Measurements from ENCODE around the gene CCR1.
"Not testable (repeated sequence)": the region's sequence is repeated elsewhere in the genome, so short reads cannot be mapped to it uniquely, and the experiment has no call there.

CCR1 gene

DNA sequence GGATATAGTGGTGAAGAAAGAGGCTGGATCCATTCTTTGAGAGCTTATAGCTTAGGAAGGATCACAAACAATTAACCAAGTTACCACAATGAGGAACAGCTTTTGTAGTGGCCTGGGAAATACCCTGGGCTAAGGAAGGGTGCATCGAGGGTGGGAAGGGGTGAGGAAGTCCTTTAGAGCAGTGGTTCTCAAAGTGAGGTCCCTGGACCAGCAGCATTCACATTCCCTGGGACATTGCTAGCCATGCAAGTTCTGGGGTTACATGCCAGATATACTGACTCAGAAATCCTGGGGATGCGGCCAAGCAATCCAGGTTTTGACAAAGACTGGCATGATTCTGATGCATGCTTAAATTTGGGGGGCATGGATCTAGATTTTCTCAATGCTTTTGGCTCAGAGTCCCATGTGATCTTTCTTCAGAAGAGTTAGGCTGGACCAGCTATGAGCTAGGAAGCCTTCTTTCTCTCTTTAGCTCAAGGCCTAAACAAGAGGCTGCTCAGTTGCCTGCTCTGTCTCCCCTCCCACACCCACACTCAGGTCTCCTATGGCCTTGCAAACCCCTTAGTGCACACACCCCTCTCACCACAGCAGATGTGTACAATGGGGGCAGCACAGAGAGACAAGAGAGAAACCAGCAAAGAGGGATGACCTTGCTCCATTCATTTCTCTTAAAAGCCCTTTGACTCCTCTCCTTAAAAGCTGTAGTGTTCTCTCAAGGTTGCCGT lies 1.8 kb upstream of the CCR1 start:
- no peak for DNase-seq

DNA sequence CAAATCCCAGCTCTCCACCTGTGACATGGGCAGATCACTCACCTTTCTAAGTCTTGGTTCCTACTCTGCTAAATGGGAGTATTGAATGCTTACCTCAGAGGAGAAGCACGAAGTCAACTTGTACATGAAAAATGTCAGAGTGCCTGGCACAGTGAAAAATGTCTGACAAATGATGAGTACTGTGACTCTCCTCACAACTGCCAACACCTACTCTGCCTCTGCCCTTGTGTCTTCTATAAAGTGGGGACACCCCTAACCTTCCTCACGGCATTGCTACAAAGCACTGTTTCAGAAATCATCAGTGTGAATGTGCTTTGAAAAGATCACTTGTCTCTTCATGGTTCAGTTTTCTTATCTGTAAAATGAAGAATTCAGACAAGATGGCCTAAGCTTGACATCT lies 940 bp upstream of the CCR1 start:
- no peak for DNase-seq

DNA sequence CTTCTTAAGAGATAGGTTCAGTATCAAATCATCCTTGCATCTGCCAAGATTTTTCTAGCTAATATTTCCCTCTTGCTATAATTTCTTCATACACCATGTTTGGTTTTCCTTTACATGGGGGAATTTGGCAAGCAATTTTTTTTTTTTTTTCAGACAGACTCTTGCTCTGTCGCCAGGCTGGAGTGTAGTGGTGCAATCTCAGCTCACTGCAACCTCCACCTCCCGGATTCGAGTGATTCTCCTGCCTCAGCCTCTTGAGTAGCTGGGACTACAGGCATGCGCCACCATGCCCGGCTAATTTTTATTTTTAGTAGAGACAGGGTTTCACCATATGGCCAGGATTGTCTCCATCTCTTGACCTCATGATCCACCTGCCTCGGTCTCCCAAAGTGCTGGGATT lies 599 bp downstream of the CCR1 start:
- DNase-seq: not testable (repeated sequence)

DNA sequence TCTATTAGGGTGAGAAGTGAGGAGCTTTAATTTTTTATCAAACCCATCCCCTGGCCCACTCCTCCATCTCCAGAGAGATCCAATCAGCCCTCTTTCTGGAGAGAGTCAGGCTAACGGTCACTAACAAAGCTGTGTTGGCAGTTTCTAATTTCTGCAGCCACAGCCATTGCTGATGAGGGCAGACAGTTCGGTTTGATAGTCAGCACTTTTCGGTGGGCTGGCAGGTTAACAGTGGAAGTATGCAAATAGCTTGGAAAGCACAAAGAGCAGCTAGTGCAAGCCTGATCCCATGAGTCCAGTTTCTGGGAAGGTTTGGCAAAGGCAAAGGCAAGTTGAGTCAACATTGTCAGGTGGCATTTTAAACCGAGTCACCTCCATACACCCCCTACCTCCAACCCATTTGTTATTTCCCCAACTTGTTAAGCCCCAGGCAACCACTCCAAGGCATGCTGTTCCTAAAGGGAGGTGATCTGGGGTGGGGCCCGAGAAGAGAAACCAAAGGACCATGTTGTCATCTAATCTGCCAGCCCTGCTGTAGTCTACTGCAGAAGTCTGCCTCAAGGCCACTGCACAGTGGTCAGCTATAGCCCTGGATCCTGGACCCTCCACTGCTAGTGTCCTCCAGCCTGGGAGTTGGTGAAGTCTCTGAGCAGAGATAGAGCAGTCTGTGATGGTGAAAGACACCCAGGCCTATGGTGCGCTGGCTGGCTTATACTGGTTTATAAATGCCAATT lies 1.7 kb downstream of the CCR1 start:
- DNase-seq: no peak

DNA sequence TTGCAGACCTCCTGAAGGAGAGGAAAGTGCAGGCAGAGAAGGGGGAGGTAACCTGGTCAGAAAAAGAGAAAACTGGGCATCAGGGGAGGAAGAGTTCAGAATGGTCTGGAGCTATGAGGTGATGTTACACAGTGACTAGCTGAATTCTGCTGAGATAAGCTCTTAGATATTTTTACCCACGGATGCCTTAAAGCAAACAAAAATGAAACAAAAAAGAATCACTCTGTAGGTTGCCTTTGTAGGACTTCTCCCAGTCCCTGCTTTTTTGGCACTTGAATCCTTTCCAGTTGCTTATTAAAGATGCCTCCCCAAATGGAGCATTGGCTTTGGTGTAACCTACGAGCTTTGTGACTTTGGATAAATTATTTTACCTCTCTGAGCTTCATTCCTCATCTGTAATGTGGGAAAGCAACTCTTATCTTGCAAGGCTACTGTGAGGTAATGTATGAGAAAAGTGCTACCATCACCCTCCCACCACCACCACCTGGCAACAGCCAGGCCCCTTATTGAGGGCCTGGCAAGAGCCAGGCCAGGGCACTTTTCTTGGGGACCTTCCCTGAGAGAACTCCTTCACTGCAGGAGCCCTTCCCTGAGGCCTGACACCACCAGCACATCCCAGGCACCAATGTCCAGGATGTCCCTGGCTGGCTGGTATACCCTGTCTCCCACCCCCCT lies 2.7 kb downstream of the CCR1 start:
- DNase-seq: no peak

DNA sequence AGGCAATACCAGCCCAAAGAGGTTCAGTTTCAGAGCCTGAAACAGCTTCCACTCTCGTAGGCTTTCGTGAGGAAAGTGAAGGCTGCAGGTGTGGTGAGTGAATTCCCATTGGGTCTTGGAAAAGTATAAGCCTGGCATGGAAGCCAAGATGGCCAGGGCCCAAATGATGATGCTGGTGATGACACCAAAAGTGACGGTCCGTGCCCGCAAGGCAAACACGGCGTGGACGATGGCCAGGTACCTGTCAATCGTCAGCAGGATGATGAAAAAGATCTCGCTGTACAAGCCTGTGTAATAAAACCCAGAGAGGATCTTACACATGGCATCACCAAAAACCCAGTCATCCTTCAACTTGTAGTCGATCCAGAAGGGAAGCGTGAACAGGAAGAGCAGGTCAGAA lies 4.4 kb downstream of the CCR1 start:
- no peak for DNase-seq

DNA sequence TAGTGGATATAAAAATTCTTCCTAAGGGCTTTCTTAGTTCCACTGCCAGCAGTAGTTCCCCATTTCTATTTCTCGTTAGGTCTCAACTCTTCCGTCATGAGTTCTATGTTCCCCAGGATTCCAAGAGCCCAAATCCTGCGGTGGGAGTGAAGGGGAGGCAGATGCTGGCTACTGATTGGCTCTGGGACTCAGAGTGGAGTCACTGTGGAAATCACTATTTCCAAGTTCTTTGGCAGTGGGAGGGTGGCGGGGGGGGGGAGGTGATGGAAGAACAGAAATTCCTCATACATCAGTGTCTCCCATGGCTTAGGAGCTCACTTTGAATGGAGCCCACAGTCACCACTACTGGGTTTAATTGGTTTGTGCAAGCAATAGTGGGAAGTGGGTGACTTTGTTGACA lies 5.6 kb downstream of the CCR1 start:
- DNase-seq: no peak

DNA sequence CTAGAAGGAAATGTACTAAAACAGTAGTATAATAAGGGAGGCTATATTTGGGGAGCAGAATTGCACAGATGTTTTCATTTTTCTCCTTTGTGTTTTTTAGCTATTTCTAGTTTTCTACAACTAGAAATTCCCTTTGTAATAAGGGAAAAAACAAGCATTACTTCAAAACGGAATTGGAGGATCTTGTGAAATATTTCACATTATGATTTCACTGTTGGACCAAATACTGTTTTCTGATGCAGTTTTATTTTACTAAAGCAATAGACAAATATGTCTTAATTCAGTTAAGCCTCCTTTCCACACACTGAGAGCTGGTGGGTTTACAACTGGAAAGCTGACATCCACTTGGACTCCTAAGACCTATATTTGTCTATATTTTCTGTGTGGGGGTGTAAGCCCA lies 7.3 kb downstream of the CCR1 start:
- no peak for DNase-seq

DNA sequence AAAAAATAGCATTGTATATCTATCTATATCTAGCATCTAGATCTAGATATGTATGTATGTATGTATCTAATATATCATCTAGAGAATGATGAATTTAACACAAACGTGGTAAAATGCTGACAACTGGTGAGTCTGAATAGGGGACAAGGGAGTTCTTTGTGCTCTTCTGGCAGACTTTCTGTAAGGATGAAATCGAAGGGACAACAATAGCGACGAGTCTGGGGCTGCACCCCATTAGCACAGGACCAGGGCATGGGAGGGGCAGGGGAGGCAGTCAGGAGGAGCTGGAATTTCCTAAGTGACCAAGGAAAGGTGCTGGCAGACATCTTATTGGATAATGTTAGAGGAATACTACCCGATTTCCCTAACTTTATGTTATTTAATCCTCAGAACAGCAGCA lies 7.9 kb downstream of the CCR1 start:
- DNase-seq: no peak

DNA sequence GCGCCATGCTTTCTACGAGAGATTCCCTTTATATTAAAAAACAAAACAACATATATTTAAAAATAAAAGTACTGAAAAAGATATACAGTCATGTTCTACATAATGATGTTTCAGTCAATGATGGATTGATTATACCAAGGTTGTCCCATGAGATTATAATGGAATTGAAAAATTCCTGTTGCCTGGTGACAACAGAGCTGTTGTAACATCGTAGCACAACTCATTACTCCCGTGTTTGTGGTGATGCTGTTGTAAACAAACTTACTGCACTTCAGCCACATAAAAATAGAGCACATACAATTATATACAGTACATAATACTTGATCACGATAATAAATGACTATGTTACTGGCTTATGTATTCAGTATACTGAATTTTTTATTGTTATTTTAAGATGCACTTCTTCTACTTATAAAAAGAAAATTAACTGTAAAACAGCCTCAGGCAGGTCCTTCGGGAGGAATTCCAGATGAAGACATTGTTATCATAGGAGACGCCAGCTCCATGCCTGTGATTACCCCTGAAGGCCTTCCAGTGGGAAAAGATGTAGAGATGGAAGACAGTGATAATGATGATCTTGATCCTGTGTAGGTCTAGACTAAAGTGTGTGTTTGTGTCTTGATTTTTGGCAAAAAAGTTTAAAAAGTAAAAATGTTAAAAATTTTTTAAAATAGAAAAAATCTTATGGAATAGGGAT lies 11.7 kb downstream of the CCR1 start:
- DNase-seq: no peak

DNA sequence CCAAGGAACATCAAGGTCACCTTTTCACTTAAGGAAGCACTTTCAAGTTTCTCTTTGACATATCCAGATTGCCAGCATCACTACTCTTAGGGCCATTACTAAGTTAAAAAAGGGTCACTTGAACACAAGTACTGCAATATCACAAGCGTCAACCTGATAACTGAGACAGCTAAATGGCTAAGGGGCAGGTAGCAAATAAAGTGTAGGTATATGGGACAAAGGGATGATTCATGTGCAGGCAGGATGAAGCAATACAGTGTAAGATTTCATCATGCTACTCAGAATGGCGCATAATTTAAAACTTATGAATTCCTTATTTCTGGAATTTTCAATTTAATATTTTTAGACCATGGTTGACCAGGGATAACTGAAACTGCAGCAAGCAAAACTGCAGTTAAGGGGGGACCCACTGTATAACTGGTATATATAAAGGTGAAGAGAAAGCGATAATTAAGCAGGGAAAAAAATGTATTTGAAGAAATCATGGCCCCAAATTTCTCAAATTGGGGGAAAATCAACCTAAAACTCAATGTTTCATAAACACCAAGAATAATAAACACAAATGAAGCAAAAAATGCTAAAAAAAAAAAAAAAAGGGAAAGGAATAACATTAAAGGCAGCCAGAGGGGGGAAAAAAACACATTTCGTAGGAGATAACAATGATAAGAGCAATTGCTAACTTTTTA lies 13.1 kb downstream of the CCR1 start:
- DNase-seq: no peak

DNA sequence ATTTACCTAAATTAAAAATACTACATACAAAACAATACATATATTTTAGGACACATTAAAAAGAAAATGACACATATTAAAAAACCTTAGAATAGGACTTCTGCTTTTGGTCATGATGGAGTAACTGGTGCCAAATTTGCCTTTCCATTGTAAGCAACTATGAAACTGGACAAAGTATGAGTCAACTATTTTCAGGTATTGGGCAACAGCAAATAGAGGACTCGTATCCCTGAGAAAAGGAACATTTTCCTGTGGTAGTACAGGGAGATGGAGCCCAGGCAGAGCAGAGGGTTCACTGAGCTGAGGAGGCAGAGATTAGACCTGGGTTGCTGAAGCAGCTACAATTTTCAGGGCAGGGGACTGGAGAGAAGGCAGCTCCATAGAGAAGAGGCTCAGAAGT lies 14.7 kb downstream of the CCR1 start:
- DNase-seq: no peak

DNA sequence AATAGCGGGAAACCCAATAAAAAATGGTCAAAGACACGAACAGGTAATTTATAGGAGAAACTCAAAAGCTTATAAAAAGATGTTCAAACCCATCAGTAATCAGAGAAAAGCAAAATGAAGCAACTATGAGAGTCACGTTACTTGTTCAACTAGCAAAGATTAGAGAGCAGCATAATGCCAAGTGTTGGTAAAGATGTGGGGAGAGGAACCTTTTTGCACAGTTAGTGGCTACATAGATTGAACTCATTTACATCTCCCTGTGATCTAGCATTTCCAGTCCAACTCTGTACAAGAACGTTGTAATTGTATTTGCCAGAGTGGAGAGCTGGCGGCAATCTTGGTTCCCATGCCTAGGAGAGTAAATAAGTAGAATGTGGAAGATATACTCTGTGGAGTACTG lies 15.2 kb downstream of the CCR1 start:
- no peak for DNase-seq

DNA sequence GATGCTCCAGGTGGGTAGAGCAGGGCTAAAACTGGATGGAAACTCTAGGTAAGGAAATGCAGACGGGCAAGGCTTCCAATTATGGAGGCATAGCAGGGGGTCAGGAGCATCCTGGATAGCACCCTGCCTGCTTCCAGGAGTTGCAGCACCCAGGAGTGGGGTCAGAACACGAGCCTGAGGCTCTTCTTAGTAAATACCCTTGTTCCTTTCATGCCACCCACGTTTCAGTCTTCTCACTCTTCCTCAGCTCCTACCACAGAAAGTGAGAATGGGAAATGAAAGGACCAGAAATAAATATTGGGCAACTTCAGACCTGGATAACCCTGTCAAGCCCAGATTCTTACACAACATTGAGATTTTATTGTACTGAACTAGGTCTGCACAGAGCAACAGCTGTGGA lies 16.4 kb downstream of the CCR1 start:
- no peak for DNase-seq

DNA sequence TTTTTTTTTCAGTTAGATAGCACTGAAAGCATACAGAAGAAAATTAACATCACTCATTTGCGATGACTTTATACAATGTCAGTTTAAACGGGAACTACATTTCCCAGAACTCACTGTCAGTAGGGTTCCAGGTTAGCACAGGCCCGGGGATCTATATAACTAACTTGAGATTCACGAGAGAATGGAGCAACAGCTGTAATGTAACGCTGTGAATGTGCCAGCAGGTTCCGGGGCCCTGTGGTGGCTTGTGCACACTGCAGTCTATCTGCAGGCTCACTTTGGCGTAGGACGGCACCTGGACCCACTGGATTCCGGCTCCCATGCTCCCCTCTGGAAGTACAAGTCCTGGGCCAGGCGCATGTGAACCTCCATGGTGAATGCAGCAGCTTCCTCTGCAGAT lies 19.4 kb downstream of the CCR1 start:
- no peak for DNase-seq

DNA sequence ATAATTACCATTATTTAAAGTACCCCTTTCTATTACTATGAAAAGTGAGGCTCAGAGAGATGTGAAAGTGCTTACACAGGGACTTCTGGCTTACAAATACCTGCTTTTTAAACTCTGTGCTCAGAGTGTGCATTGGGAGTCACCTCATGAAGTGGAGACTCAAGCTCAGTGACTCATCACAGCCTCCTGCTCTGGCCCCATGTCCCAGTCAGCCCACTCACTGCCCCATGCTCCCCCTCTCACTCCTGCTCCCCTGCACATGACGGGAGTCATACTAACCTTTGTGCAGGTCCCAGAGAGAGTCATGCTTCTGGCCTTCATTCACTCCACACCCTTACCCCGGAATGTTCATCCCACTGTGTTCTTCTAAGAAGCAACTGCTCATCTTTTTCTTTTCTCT lies 20.2 kb downstream of the CCR1 start:
- no peak for DNase-seq

DNA sequence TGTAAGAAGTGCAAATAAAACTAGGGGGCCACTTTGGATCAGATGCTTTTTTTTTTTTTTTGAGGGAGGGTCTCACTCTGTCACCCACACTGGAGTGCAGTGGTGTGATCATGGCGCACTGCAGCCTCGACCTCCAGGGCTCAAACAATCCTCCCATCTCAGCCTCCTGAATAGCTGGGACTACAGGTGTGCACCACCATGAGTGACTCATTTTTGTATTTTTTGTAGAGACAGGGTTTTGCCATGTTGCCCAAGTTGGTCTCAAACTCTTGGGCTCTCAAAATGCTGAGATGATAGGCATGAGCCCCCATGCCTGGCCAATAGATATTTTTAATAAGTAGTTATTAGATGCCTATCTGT lies 20.8 kb downstream of the CCR1 start:
- DNase-seq: no peak

DNA sequence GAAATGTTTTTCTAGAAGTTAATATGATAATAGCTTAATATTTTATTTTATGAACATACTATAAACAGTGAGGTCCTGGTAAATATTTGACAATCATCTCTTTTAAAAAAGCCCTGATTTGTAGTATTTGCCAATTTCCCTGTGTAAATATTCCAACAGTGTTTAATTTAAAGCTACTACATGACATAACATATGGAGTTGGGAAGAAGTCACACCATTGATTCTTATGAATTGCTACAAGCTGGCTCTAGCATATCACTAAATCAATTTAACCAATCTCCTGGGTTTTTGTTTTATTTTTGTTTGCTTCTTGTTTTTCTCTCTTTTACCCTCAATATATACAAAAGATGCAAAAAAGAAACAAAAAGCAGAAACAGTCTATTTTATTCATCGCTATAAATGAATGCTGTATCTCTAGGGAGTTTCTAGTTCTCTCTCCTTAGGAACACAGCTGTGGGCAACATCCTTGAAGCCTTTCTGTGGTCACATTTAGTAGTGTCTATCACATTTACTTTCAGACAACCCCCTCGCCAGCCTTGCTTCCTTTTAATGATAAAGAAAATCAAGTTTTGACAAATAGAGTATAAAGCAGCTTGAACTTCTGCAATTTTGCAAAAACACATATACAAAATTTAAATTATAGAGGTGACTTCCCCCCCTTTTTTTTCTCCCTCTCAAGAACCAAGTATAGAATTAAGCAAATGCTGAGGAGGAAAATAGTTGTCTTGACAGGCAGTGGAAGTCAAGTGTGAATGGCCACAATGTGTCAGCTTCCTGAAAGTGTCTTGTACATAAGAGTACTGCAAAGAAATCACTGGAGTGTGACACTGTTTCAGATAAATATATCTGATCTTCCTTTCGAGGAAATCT lies 21.4 kb downstream of the CCR1 start:
- DNase-seq: no peak

DNA sequence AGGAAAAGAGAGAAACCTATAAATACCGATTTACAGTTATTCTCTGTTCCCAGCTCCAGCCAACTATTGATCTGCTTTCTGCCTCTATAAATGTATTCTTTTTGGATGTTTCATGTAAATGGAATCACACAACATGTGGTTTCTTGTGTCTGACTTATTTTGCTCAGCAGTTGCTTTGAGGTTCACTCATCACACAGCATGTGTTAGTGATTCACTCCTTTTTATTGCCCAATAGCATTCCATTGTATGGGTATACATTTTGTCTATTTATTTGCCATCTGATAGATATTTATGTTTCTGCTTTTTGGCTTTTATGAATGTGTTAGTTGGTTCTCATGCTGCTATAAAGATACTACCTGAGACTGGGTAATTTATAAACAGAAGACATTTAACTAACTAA lies 23.6 kb downstream of the CCR1 start:
- no peak for DNase-seq

DNA sequence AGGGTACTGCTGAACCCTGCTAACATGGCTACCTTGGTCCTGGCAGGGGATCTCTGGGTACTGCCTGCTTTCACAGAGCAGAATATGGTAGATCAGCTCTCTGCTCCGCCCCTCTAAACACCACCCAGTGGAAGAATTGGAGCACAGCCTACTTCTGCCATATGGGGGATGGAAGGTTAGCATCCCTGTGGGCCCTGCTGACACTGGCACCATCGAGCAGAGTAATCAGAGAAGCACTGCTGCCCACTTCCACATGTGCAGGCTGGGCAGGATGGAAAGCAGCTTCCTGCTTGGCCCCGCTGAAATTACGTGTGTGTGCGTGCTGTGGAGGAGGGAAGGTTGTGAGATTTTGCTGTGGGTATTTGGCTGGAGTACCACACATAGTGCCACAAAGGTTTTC lies 24.8 kb downstream of the CCR1 start:
- no peak for DNase-seq

DNA sequence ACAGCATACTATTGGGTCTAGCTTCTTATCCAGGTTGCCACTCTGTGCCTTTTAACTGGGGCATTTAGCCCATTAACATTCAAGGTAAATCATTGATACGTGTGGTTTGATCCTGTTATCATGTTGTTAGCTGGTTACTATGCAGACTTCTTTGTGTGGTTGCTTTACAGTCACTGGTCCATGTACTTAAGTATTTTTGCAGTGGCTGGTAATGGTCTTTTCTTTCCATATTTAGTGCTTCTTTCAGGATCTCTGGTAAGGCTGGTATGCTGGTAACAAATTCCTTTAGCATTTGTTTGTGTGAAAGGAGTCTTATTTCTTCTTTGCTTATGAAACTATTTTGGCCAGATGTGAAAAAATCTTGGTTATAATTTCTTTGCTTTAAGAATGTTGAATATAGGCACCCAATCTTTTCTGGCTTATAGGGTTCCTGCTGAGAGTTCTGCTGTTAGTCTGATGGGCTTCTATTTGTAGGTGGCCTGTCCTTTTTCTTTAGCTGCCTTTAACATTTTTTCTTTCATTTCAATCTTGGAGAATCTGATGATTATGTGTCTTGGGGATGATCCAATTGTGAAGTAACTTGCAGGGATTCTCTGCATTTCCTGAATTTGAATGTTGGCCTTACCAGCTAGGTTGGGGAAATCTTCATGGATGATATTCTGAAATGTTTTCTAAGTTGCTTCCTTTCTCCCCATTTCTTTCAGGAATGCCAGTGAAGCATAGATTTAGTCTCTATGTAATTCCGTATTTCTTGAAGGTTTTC lies 39.3 kb downstream of the CCR1 start:
- no peak for DNase-seq

Measured in central memory CD4-positive, alpha-beta T cell (primary cell).